GM12801 (cell line): ENCODE data around the gene GIGYF2.

ENCODE experiments used
- TF ChIP-seq, protein P1 (sequence below): IDR thresholded peaks from one replicate; pipeline ENCODE4 v1.5.1; 2011; ENCODE audit warnings: control low read depth; ENCODE audit not compliant: insufficient read length; ENCODE audit errors: extremely low read depth

GIGYF2 gene

DNA sequence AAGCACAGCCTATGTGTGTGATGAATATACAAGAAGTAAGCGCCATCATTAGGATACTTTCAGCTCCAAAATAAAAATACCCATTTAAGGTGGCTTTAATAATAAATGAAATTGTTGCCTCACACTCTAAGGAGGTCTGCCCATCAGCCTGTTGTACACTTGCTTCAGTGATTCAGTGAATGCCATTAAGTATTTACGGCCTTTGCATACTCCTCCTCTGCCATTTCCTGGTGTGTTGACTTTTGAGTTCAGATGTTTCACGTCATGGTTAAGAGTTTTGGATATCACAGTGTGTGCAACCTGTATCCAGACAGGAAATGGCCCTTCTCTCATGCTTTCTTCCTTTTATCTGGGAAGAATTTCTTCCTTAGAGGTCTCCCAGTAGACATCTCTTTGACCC, 134.4 kb downstream of the GIGYF2 start:
- TF ChIP-seq, protein P1, sequence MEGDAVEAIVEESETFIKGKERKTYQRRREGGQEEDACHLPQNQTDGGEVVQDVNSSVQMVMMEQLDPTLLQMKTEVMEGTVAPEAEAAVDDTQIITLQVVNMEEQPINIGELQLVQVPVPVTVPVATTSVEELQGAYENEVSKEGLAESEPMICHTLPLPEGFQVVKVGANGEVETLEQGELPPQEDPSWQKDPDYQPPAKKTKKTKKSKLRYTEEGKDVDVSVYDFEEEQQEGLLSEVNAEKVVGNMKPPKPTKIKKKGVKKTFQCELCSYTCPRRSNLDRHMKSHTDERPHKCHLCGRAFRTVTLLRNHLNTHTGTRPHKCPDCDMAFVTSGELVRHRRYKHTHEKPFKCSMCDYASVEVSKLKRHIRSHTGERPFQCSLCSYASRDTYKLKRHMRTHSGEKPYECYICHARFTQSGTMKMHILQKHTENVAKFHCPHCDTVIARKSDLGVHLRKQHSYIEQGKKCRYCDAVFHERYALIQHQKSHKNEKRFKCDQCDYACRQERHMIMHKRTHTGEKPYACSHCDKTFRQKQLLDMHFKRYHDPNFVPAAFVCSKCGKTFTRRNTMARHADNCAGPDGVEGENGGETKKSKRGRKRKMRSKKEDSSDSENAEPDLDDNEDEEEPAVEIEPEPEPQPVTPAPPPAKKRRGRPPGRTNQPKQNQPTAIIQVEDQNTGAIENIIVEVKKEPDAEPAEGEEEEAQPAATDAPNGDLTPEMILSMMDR, result no peak

DNA sequence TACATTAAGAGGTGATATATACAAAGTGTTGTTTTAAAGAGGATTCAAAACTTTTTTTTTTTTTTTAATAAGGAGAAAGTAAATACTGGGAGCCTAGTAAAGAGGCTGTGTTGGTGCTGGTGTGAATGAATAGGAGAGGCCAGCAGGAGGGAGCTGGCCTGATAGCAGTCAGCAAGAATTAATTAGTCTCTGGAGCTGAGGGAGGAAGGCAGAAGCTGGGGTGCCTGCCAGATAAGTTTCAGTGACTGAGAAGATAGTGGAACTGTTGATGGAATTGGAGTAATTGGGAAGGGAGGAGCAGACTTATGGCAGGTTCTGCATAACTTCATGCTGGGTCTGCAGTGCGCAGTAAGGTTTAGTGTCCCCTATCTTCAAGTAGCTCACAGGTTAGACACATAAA, 136.7 kb downstream of the GIGYF2 start:
- TF ChIP-seq, protein P1, result no peak

DNA sequence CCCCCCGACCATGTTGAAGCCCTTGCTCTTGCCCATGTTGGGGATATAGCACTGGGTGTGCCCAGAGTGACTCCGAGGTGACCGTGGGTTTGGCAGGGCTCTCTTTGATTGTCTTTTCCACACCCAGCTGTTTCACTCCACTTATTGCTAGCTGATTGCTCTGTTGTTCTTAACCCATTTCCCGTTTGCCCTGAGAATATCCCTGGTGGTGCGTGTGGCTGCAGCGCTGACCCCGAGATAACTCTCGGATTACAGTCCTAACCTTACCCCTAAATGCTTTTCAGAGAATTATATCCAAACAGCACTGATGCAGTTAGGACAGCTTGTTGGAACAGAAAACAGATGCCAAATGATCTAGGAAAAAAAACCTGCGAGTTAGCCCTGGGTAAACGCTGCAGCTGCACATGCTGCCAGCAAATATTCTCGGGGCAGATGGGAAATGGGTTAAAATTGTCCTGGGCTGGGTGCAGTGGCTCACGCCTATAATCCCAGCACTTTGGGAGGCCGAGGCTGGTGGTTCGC, 138.6 kb downstream of the GIGYF2 start:
- TF ChIP-seq, protein P1, result no peak

DNA sequence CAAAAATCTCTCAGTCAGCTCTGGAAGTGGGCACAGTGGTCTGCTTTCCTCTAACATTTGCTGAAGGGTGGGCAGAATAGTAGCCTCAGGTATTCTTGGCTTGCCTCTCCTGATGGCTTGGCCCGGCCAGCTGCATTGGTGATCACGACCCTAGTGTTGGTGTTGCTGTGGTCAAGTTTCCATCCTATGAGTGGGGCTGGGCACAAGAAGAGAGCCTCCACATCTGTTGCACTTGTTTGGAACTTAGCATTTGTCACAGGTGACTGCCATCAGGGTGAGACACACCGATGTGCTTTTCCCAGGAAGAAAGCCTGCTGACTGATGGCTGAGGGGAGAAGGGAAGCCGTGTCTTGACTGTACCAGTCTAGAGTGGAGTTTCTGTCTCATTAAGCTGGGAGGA, 139.8 kb downstream of the GIGYF2 start:
- TF ChIP-seq, protein P1, result no peak

DNA sequence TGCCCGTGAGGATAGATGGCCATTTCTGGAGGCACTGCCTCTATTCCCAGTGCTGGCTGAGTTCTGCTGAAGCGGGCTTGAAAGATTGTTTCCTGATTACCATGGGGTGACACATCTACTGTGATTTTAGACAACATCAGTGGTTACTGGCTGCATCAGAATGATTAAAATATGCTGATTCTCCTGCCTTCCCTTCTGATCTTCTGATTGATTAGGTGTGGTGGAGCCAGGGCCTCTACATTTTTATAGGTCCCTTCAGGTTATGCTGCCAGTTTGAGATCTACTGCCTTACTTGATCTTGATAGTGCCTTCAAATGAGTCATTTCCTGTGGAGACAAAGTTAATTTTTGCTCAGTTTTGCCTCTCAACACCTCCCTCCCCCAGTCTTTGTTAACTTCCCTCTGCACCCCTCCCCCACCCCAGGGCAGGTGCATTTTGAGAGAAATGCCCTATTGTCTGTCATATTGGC, 141.3 kb downstream of the GIGYF2 start:
- TF ChIP-seq, protein P1, result no peak

DNA sequence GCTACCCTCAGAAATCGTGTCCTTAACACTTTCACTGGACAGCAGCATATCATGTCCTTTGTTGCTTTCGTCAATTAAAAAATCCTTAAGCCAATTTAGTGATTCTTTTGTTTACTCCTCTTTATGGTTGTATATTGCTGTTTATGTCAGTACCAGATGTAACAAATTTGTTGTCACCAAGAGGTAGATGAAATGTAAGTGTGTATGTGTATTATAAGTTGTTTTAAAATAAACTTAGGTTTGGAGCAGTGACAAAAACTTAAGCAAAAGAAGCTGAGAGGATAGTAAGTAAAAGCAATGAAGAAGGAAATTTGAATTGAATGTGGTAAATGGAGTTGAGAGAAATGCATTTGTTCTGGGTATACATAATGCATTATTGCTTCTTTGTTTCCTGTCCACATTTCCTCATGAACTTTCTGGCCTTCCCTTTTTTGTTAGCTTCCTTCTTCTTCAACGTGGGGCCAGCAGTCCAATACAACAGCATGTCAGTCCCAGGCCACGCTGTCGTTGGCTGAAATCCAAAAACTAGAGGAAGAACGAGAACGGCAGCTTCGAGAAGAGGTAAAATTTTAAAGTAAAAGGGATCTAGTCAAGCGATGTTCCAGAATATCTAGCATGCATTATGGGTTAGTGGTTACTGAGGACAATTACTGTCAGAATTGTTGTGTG, 142.4 kb downstream of the GIGYF2 start:
- TF ChIP-seq, protein P1, result no peak

DNA sequence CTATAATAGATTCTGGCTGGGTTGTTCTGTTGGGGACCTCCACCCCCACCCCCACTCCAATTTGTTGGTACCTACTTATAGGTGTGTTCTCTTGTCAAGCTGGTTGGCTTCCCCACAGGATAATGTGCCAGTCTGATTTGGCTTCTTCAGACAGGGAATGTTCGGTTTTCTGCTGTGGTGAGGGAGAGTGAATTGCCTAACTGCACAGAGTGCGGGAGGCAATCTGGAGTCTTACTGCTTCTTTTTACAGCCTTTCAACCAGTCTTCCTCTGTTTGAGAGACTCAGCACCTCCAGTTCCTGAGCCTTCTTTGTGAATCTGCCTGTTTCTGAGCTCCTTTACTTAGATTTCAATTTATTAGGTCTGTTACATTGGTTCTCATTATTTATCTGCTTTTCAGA, 145.6 kb downstream of the GIGYF2 start:
- TF ChIP-seq, protein P1, result no peak
